ENCODE results near the gene TSPAN18.

Gene TSPAN18

GRCh38 chr11:44884056-44884455 is 157.3 kb downstream of the TSPAN18 start:
- DNase-seq (ENCODE audit: low read depth), result no peak
- no peak for TF ChIP-seq CTCF (IDR thresholded peaks at IDR 0.05; ENCODE audit: control insufficient read depth, extremely low read depth, insufficient read depth)
- no peak overlapping the region for H3K4me3 ChIP-seq (ENCODE audit: low read depth, low read length)

GRCh38 chr11:44885065-44885810 is 158.5 kb downstream of the TSPAN18 start:
- no peak for TF ChIP-seq CTCF (IDR thresholded peaks at IDR 0.05; ENCODE audit: control insufficient read depth, extremely low read depth, insufficient read depth)
- no peak for DNase-seq (ENCODE audit: low read depth)
- no peak overlapping the region for H3K4me3 ChIP-seq (ENCODE audit: low read depth, low read length)

- DNase-seq (ENCODE audit: low read depth), result no peak
- TF ChIP-seq CTCF (IDR thresholded peaks at IDR 0.05; ENCODE audit: control insufficient read depth, extremely low read depth, insufficient read depth), result no peak
- no peak overlapping the region for H3K4me3 ChIP-seq (ENCODE audit: low read depth, low read length)
Measured at GRCh38 chr11:44885919-44886789, 159.4 kb downstream of the TSPAN18 start.

- DNase-seq (ENCODE audit: low read depth), result no peak
- TF ChIP-seq CTCF (IDR thresholded peaks at IDR 0.05; ENCODE audit: control insufficient read depth, extremely low read depth, insufficient read depth), result no peak
- H3K4me3 ChIP-seq (ENCODE audit: low read depth, low read length), result no peak overlapping the region
Measured at GRCh38 chr11:44886790-44887140, 160.0 kb downstream of the TSPAN18 start.

GRCh38 chr11:44887636-44888035 is 160.9 kb downstream of the TSPAN18 start:
- no peak overlapping the region for H3K4me3 ChIP-seq (ENCODE audit: low read depth, low read length)
- no peak for DNase-seq (ENCODE audit: low read depth)
- TF ChIP-seq CTCF (IDR thresholded peaks at IDR 0.05; ENCODE audit: control insufficient read depth, extremely low read depth, insufficient read depth), result no peak

- DNase-seq (ENCODE audit: low read depth), result no peak
- H3K4me3 ChIP-seq (ENCODE audit: low read depth, low read length), result no peak overlapping the region
- no peak for TF ChIP-seq CTCF (IDR thresholded peaks at IDR 0.05; ENCODE audit: control insufficient read depth, extremely low read depth, insufficient read depth)
Measured at GRCh38 chr11:44889266-44889665, 162.5 kb downstream of the TSPAN18 start.
